Suprapubic skin (tissue), 4 donors: ENCODE data around the gene ETV1. TPM values are rescaled to one million over a fixed set of nuclear protein-coding genes. Genes with fewer than 3 reads are reported as not detected.

ENCODE experiments used
- DNase-seq, 2 donors: peaks; one replicate each; pipeline ENCODE4 v3.0.0-alpha.2; 2019; ENCODE audit warnings: low spot score in 2 of 2
- H3K27ac ChIP-seq: fragments of 200-600 bp; sonication (generic); one replicate; pipeline ENCODE4 v1.5.1; 2019
- H3K27me3 ChIP-seq: fragments of 200-600 bp; sonication (generic); one replicate; pipeline ENCODE4 v1.5.1; 2019
- H3K36me3 ChIP-seq: fragments of 200-600 bp; sonication (generic); one replicate; pipeline ENCODE4 v1.5.1; 2019
- H3K4me1 ChIP-seq: fragments of 200-600 bp; sonication (generic); one replicate; pipeline ENCODE4 v1.5.1; 2019
- H3K4me3 ChIP-seq: fragments of 200-600 bp; sonication (generic); one replicate; pipeline ENCODE4 v1.5.1; 2019; ENCODE audit warnings: mild to moderate bottlenecking
- H3K9me3 ChIP-seq: fragments of 200-600 bp; sonication (generic); one replicate; pipeline ENCODE4 v1.5.1; 2019
- CTCF ChIP-seq, 2 donors: fragments of 200-600 bp in 1 of 2; fragments of 450-650 bp in 1 of 2; sonication (generic) in 1 of 2; IDR thresholded peaks; one replicate each; pipeline ENCODE4 v1.5.1; 2016 to 2019; ENCODE audit warnings: antibody characterized with exemption in 2 of 2, mild to moderate bottlenecking in 1 of 2, moderate library complexity in 1 of 2
- EP300 ChIP-seq: sonication (generic); formaldehyde crosslinking; IDR thresholded peaks from one replicate; pipeline ENCODE4 v1.6.1; 2017; ENCODE audit warnings: antibody characterized with exemption
- POLR2A ChIP-seq, 2 donors: fragments of 450-650 bp; IDR thresholded peaks; one replicate each; pipeline ENCODE4 v1.6.1; 2017; ENCODE audit warnings: antibody characterized with exemption in 2 of 2, mild to moderate bottlenecking in 2 of 2, moderate library complexity in 2 of 2
- POLR2AphosphoS5 ChIP-seq, 3 donors: sonication (generic); formaldehyde crosslinking; IDR thresholded peaks; one replicate each; pipeline ENCODE4 v1.6.1; 2017; ENCODE audit warnings: antibody characterized with exemption in 3 of 3
- WGBS: methylation state at CpG from one replicate; pipeline ENCODE4 v1.1.5; 2018; 5-methylcytosine and 5-hydroxymethylcytosine counted together
- total RNA-seq, 4 donors: library from RNA; depleted of rRNA; stranded (reverse); fragments of >200 nt; gene quantifications; one replicate each; pipeline ENCODE4 v1.1.0, GENCODE V29; 2016

The ETV1 gene
- total RNA-seq, 4 donors from 2014 or later, result 3.3 to 7.6 (median 5.3) TPM

GRCh38 chr7:13907831-13908230 lies 81.6 kb downstream of the ETV1 start:
- TF ChIP-seq POLR2AphosphoS5 (IDR thresholded peaks at IDR 0.05), result no peak
- no peak for TF ChIP-seq CTCF (IDR thresholded peaks at IDR 0.05)
- no peak for TF ChIP-seq EP300
- TF ChIP-seq POLR2A (IDR thresholded peaks at IDR 0.05), result no peak
- WGBS, result 66% methylated on average over 1 of the region's 1 CpG
- Histone ChIP-seq H3K27me3 (no peaks in the 10 kb centered on the region), H3K4me1 (no peaks in the 10 kb centered on the region), H3K4me3 (no peak overlapping the region), H3K9me3 (no peaks in the 10 kb centered on the region), H3K27ac (no peak overlapping the region), H3K36me3 (no peaks in the 10 kb centered on the region)
- DNase-seq, result no peak

GRCh38 chr7:13904689-13905088 lies 84.8 kb downstream of the ETV1 start:
- 68% methylated on average over 3 of the region's 3 CpGs for WGBS
- DNase-seq, result no peak
- H3K27me3 ChIP-seq, result no peaks in the 10 kb centered on the region
- no peaks in the 10 kb centered on the region for H3K4me1 ChIP-seq
- no peak overlapping the region for H3K27ac ChIP-seq
- no peak overlapping the region for H3K4me3 ChIP-seq
- H3K36me3 ChIP-seq, result no peaks in the 10 kb centered on the region
- no peak for TF ChIP-seq CTCF (IDR thresholded peaks at IDR 0.05)
- no peak for TF ChIP-seq EP300
- TF ChIP-seq POLR2A (IDR thresholded peaks at IDR 0.05), result no peak
- TF ChIP-seq POLR2AphosphoS5 (IDR thresholded peaks at IDR 0.05), result no peak
- H3K9me3 ChIP-seq, result no peaks in the 10 kb centered on the region

- no peaks in the 10 kb centered on the region for H3K27me3 ChIP-seq
- WGBS, result 75% methylated on average over 2 of the region's 2 CpGs
Measured at GRCh38 chr7:13904007-13904406, 85.5 kb downstream of the ETV1 start.

GRCh38 chr7:13901577-13901976 lies 87.9 kb downstream of the ETV1 start:
- no peak overlapping the region for H3K27ac ChIP-seq
- H3K27me3 ChIP-seq, result no peaks in the 10 kb centered on the region
- no peak for DNase-seq
- no peak for TF ChIP-seq EP300
- TF ChIP-seq POLR2A (IDR thresholded peaks at IDR 0.05), result no peak
- TF ChIP-seq POLR2AphosphoS5 (IDR thresholded peaks at IDR 0.05), result no peak
- no peak for TF ChIP-seq CTCF (IDR thresholded peaks at IDR 0.05)
- no peaks in the 10 kb centered on the region for H3K9me3 ChIP-seq
- H3K4me1 ChIP-seq, result no peaks in the 10 kb centered on the region
- 78% methylated on average over 3 of the region's 3 CpGs for WGBS
- no peak overlapping the region for H3K4me3 ChIP-seq
- H3K36me3 ChIP-seq, result no peaks in the 10 kb centered on the region

More at GRCh38 chr7:13904007-13904406, 85.5 kb downstream of the ETV1 start:
- H3K9me3 ChIP-seq, result no peaks in the 10 kb centered on the region
- TF ChIP-seq POLR2A (IDR thresholded peaks at IDR 0.05) (no peak), EP300 (no peak), POLR2AphosphoS5 (IDR thresholded peaks at IDR 0.05) (no peak)
- DNase-seq, result no peak
- no peak overlapping the region for H3K4me3 ChIP-seq
- H3K4me1 ChIP-seq, result no peaks in the 10 kb centered on the region
- no peaks in the 10 kb centered on the region for H3K36me3 ChIP-seq
- no peak overlapping the region for H3K27ac ChIP-seq

GRCh38 chr7:13898957-13899670 lies 90.4 kb downstream of the ETV1 start:
- H3K27me3 ChIP-seq, result no peaks in the 10 kb centered on the region
- DNase-seq, result no peak
- no peaks in the 10 kb centered on the region for H3K36me3 ChIP-seq
- no peaks in the 10 kb centered on the region for H3K4me1 ChIP-seq
- TF ChIP-seq POLR2AphosphoS5 (IDR thresholded peaks at IDR 0.05) (no peak), POLR2A (IDR thresholded peaks at IDR 0.05) (no peak), CTCF (IDR thresholded peaks at IDR 0.05) (no peak), EP300 (no peak)
- no peaks in the 10 kb centered on the region for H3K9me3 ChIP-seq
- H3K27ac ChIP-seq, result no peak overlapping the region
- H3K4me3 ChIP-seq, result no peak overlapping the region
- WGBS, result 47% methylated on average over 6 of the region's 6 CpGs
